ENCODE results near the gene LUZP1.

The LUZP1 gene

GRCh38 chr1:23152966-23153684 is 15.5 kb downstream of the LUZP1 start:
- H3K36me3 ChIP-seq (ENCODE audit: control insufficient read depth in 2 of 2, insufficient read depth in 1 of 2, low read length in 2 of 2), result no peaks in the 10 kb centered on the region
- TF ChIP-seq, protein P1, sequence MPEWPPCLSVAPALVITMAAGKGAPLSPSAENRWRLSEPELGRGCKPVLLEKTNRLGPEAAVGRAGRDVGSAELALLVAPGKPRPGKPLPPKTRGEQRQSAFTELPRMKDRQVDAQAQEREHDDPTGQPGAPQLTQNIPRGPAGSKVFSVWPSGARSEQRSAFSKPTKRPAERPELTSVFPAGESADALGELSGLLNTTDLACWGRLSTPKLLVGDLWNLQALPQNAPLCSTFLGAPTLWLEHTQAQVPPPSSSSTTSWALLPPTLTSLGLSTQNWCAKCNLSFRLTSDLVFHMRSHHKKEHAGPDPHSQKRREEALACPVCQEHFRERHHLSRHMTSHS (tag by site-specific recombination; IDR thresholded peaks at IDR 0.05), result no peak
- TF ChIP-seq, protein P2, sequence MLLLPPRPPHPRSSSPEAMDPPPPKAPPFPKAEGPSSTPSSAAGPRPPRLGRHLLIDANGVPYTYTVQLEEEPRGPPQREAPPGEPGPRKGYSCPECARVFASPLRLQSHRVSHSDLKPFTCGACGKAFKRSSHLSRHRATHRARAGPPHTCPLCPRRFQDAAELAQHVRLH (tag by site-specific recombination; IDR thresholded peaks at IDR 0.05), result no peak
- no peak for TF ChIP-seq ZNF155 (tag by site-specific recombination; IDR thresholded peaks at IDR 0.05)
- TF ChIP-seq ZNF19 (tag by site-specific recombination; IDR thresholded peaks at IDR 0.05; ENCODE audit: low read depth), result no peak
- TF ChIP-seq ZNF791 (tag by site-specific recombination; IDR thresholded peaks at IDR 0.05), result no peak
- no peak for TF ChIP-seq HOXC10 (CRISPR knock-in tag; IDR thresholded peaks at IDR 0.05)
- TF ChIP-seq ZNF202 (tag by site-specific recombination; IDR thresholded peaks at IDR 0.05; ENCODE audit: borderline replicate concordance), result no peak
- TF ChIP-seq PRDM2 (tag by site-specific recombination; IDR thresholded peaks at IDR 0.05; ENCODE audit: borderline replicate concordance), result no peak
- TF ChIP-seq KLF8 (tag by site-specific recombination; IDR thresholded peaks at IDR 0.05), result no peak
- no peak for TF ChIP-seq ZNF558 (tag by site-specific recombination; IDR thresholded peaks at IDR 0.05)
- no peak for TF ChIP-seq CTCF (tag by site-specific recombination; IDR thresholded peaks at IDR 0.05)
- TF ChIP-seq ZFP41 (tag by site-specific recombination; IDR thresholded peaks at IDR 0.05; ENCODE audit: borderline replicate concordance), result no peak
- no peak for TF ChIP-seq ZNF23 (tag by site-specific recombination; IDR thresholded peaks at IDR 0.05; ENCODE audit: borderline replicate concordance)
- no peak for TF ChIP-seq OSR2 (tag by site-specific recombination; IDR thresholded peaks at IDR 0.05)
- TF ChIP-seq ZNF555 (tag by site-specific recombination; conservative IDR thresholded peaks at IDR 0.05), result no peak
- TF ChIP-seq ZNF26 (tag by site-specific recombination; IDR thresholded peaks at IDR 0.05), result no peak
- POLR2A ChIA-PET, result no interaction called here
- H3K9me3 ChIP-seq (ENCODE audit: control insufficient read depth, insufficient read depth, low read depth, low read length), result no peaks in the 10 kb centered on the region
- H3K27ac ChIP-seq (ENCODE audit: extremely low read depth, low read depth, low read length), result no peak overlapping the region
- no peak overlapping the region for H3K4me3 ChIP-seq (ENCODE audit: low read depth, low read length)
- CTCF ChIA-PET, result interaction anchor here (0.7 to 0.8 kb wide), 2 partner anchors 11 to 13 kb away, joined by 3 read pairs; no protein-coding TSS in a partner anchor
- H3K4me1 ChIP-seq (ENCODE audit: control insufficient read depth, insufficient read depth, low read length), result peaks cover 7% of the 10 kb centered on the region; the same call in 1 of the 2 replicates
